ENCODE data around the gene ASB11.

DNA sequence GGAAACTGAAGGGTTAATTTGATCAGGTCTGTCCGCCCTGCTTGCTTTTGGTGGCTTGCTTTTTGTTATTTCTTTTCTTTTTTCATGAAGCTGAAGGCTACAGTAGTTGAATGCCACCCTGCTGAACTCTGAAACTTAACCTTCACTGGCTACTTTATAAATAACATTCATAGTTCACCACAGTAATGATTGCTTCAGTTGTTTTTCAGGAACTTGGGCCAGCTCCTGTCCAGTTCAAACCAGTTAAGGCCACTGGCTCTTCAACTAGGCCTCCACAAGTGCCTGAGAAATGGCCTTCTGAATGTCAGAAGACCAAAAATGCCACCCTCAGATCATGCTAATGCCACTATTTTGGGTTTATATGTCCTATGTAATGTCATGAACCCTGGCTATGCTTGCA is 37.8 kb downstream of the ASB11 start:
- TF ChIP-seq, protein P1, sequence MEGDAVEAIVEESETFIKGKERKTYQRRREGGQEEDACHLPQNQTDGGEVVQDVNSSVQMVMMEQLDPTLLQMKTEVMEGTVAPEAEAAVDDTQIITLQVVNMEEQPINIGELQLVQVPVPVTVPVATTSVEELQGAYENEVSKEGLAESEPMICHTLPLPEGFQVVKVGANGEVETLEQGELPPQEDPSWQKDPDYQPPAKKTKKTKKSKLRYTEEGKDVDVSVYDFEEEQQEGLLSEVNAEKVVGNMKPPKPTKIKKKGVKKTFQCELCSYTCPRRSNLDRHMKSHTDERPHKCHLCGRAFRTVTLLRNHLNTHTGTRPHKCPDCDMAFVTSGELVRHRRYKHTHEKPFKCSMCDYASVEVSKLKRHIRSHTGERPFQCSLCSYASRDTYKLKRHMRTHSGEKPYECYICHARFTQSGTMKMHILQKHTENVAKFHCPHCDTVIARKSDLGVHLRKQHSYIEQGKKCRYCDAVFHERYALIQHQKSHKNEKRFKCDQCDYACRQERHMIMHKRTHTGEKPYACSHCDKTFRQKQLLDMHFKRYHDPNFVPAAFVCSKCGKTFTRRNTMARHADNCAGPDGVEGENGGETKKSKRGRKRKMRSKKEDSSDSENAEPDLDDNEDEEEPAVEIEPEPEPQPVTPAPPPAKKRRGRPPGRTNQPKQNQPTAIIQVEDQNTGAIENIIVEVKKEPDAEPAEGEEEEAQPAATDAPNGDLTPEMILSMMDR (IDR thresholded peaks at IDR 0.05), result no peak
- TF ChIP-seq EZH2phosphoT487 (IDR thresholded peaks at IDR 0.05), result no peak
